Measurements from ENCODE around the gene PRPF31.

GRCh38 chr19:54162884-54163283 is 47.3 kb downstream of the PRPF31 start:
- TF ChIP-seq SMC3 (IDR thresholded peaks at IDR 0.05; ENCODE audit: low read depth, low read length) (no peak), RCOR1 (IDR thresholded peaks at IDR 0.05; ENCODE audit: insufficient replicate concordance, low read length) (no peak)
